ENCODE measurements around the gene SCARB1.
A peak's percentile ranks its signal among the peaks of the same experiment; 100 is the strongest.

The SCARB1 gene

GRCh38 chr12:124752437-124753227, 111.0 kb downstream of the SCARB1 start:
- Histone ChIP-seq H3K27ac (ENCODE audit: insufficient read depth, low read depth, low read length, poor library complexity, severe bottlenecking) (no peak overlapping the region), H3K4me3 (ENCODE audit: insufficient read depth, low read depth, low read length) (no peak overlapping the region), H3K9me3 (ENCODE audit: control insufficient read depth, low read length) (no peaks in the 10 kb centered on the region), H3K27me3 (ENCODE audit: control insufficient read depth, insufficient read depth, low read length, poor library complexity, severe bottlenecking) (peaks cover 5% of the 10 kb centered on the region), H3K4me1 (ENCODE audit: control insufficient read depth, insufficient read depth, low read length) (peaks cover 14% of the 10 kb centered on the region), H3K36me3 (ENCODE audit: control insufficient read depth, insufficient read depth, low read length) (no peaks in the 10 kb centered on the region)
- WGBS, 2 experiments, result 90 to 93% methylated on average over 9 to 10 of the region's 10 CpGs

GRCh38 chr12:124751654-124752355, 111.9 kb downstream of the SCARB1 start:
- Histone ChIP-seq H3K4me1 (ENCODE audit: control insufficient read depth, insufficient read depth, low read length) (peaks cover 14% of the 10 kb centered on the region), H3K9me3 (ENCODE audit: control insufficient read depth, low read length) (no peaks in the 10 kb centered on the region), H3K27me3 (ENCODE audit: control insufficient read depth, insufficient read depth, low read length, poor library complexity, severe bottlenecking) (peaks cover 5% of the 10 kb centered on the region), H3K36me3 (ENCODE audit: control insufficient read depth, insufficient read depth, low read length) (no peaks in the 10 kb centered on the region), H3K4me3 (ENCODE audit: insufficient read depth, low read depth, low read length) (no peak overlapping the region), H3K27ac (ENCODE audit: insufficient read depth, low read depth, low read length, poor library complexity, severe bottlenecking) (no peak overlapping the region)
- WGBS, 2 experiments, result 92 to 93% methylated on average over 14 of the region's 14 CpGs

DNA sequence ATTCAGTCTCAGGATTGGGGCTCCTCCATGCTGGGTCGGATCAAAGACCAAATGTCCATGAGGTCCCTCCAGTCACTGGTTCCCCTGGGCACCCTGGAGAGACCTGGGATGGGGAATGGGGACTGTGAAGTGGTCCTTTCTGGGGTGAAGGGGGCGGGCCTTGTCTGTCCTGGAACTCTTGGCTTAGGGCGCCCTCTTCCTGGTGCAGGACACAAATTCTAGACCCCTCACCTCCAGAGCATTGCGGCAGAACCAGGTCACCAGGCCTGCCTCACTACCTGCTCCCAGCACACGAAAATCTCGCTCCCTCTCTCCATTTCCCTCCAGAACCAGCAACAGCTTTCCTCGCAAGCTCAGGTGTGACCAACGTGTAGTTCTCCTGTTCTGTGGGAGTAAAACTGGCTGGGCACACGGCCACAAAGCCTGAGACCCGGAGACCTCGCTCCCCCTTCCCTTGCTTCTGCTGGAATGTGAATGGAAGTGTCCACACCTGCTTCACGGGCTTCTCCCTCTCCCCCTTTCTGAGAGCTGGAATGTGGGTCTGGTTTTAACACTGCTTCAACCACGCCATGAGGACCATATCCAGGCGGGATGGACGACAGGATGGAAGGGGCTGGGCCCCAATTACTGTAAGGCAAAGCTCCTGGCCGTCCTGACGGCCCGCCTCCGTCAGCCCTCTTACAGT, 112.7 kb downstream of the SCARB1 start:
- no peaks in the 10 kb centered on the region for H3K36me3 ChIP-seq (ENCODE audit: control insufficient read depth, insufficient read depth, low read length)
- H3K4me1 ChIP-seq (ENCODE audit: control insufficient read depth, insufficient read depth, low read length), result peaks cover 19% of the 10 kb centered on the region
- no peaks in the 10 kb centered on the region for H3K9me3 ChIP-seq (ENCODE audit: control insufficient read depth, low read length)
- WGBS, 2 experiments, result 62 to 68% methylated on average over 19 of the region's 19 CpGs
- H3K27me3 ChIP-seq (ENCODE audit: control insufficient read depth, insufficient read depth, low read length, poor library complexity, severe bottlenecking), result peaks cover 5% of the 10 kb centered on the region
- no peak overlapping the region for H3K4me3 ChIP-seq (ENCODE audit: insufficient read depth, low read depth, low read length)
- no peak overlapping the region for H3K27ac ChIP-seq (ENCODE audit: insufficient read depth, low read depth, low read length, poor library complexity, severe bottlenecking)

DNA sequence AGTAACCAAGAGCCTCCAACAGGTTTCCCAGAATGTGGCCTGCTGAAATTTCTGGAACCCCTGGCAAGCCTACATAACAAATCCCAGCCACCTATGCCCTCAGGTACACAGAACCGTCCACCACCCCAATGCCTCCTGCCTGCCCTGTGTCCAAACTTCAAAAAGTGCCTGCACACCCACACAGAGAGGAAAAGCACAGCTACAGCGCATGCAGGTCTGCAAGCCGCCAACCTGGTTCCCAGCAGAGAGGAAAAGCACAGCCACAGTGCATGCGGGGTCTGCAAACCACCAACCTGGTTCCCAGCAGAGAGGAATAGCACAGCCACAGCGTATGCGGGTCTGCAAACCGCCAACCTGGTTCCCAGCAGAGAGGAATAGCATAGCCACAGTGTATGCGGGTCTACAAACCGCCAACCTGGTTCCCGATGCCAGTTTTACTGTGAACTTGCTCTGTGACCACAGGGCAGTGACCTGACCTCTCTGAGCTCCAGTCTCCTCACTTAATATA, 113.5 kb downstream of the SCARB1 start:
- Histone ChIP-seq H3K36me3 (ENCODE audit: control insufficient read depth, insufficient read depth, low read length) (no peaks in the 10 kb centered on the region), H3K4me3 (ENCODE audit: insufficient read depth, low read depth, low read length) (no peak overlapping the region), H3K27me3 (ENCODE audit: control insufficient read depth, insufficient read depth, low read length, poor library complexity, severe bottlenecking) (peaks cover 5% of the 10 kb centered on the region), H3K4me1 (ENCODE audit: control insufficient read depth, insufficient read depth, low read length) (peaks cover 17% of the 10 kb centered on the region), H3K27ac (ENCODE audit: insufficient read depth, low read depth, low read length, poor library complexity, severe bottlenecking) (no peak overlapping the region), H3K9me3 (ENCODE audit: control insufficient read depth, low read length) (no peaks in the 10 kb centered on the region)
- WGBS, 2 experiments, result 83% methylated on average over 10 of the region's 10 CpGs

DNA sequence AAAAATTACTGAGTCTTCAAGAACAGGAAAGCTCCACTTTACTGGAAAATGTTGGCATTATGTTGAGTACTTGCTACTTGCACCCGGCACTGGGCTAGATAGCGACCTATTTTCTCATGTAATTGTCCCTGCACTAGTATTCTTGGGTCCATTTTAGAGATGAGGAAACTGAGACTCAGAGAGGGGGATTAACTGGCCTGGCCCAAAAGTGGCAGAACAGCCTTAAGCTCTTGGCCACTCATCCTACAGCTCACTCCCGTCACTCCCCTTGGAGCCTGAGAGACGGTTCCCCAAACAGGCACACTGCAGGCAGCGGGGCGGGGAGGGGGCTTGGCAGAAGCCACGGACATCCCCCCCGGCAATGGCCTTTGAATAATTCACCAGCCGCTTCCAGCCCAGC, 113.9 kb downstream of the SCARB1 start:
- H3K27me3 ChIP-seq (ENCODE audit: control insufficient read depth, insufficient read depth, low read length, poor library complexity, severe bottlenecking), result peaks cover 5% of the 10 kb centered on the region

GRCh38 chr12:124747426-124748161, 116.1 kb downstream of the SCARB1 start:
- no peak overlapping the region for H3K27ac ChIP-seq (ENCODE audit: insufficient read depth, low read depth, low read length, poor library complexity, severe bottlenecking)

More for the DNA sequence above, 113.9 kb downstream of the SCARB1 start:
- no peaks in the 10 kb centered on the region for H3K36me3 ChIP-seq (ENCODE audit: control insufficient read depth, insufficient read depth, low read length)
- no peak overlapping the region for H3K27ac ChIP-seq (ENCODE audit: insufficient read depth, low read depth, low read length, poor library complexity, severe bottlenecking)
- no peaks in the 10 kb centered on the region for H3K9me3 ChIP-seq (ENCODE audit: control insufficient read depth, low read length)
- peaks cover 12% of the 10 kb centered on the region for H3K4me1 ChIP-seq (ENCODE audit: control insufficient read depth, insufficient read depth, low read length)
- WGBS, 2 experiments, result 82 to 83% methylated on average over 9 of the region's 9 CpGs
- no peak overlapping the region for H3K4me3 ChIP-seq (ENCODE audit: insufficient read depth, low read depth, low read length)

DNA sequence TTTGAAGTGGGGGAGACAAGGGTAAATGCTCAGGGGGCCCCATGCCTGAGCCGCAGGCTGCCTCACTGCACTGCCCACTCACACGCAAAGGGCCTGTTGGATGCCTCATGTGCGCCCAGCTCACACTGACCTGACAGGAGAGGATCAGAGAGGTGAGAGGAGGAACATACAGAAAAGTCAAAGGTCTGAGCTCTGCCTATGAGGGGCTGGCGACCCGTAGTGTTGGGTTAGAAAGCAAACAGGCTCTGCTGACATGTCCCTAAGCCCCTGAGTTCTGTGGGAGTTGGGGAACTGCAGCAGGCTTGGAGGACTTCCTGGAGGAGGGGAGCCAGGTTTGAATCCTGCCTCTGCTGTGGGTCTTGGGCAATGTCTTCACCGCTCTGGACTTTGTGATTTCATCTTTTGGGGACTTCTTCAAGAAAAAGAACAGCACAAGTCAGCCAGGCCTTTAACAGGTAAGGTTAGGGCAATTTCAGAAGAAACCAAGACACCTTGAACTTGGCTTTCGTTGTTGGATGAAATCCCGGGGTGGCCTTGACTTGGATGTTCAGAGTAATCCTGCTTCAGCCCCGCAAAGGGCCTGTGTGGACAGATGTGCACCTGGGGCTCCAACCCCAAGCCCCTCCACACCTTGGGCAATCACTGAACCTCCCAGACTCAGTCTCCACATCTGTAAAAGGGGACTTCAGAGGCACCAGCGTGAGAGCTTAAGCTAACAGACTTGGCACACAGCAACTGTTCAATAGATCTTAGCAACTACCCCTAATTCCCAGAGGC, 116.8 kb downstream of the SCARB1 start:
- H3K36me3 ChIP-seq (ENCODE audit: control insufficient read depth, insufficient read depth, low read length), result no peaks in the 10 kb centered on the region
- peaks cover 8% of the 10 kb centered on the region for H3K4me1 ChIP-seq (ENCODE audit: control insufficient read depth, insufficient read depth, low read length)
- 93 to 94% methylated on average over 10 of the region's 10 CpGs for WGBS, 2 experiments
- no peaks in the 10 kb centered on the region for H3K9me3 ChIP-seq (ENCODE audit: control insufficient read depth, low read length)
- H3K4me3 ChIP-seq (ENCODE audit: insufficient read depth, low read depth, low read length), result no peak overlapping the region
- H3K27me3 ChIP-seq (ENCODE audit: control insufficient read depth, insufficient read depth, low read length, poor library complexity, severe bottlenecking), result peaks cover 13% of the 10 kb centered on the region
- H3K27ac ChIP-seq (ENCODE audit: insufficient read depth, low read depth, low read length, poor library complexity, severe bottlenecking), result no peak overlapping the region

More at GRCh38 chr12:124747426-124748161, 116.1 kb downstream of the SCARB1 start:
- Histone ChIP-seq H3K4me1 (ENCODE audit: control insufficient read depth, insufficient read depth, low read length) (peaks cover 8% of the 10 kb centered on the region), H3K27me3 (ENCODE audit: control insufficient read depth, insufficient read depth, low read length, poor library complexity, severe bottlenecking) (peaks cover 9% of the 10 kb centered on the region), H3K9me3 (ENCODE audit: control insufficient read depth, low read length) (no peaks in the 10 kb centered on the region), H3K36me3 (ENCODE audit: control insufficient read depth, insufficient read depth, low read length) (no peaks in the 10 kb centered on the region), H3K4me3 (ENCODE audit: insufficient read depth, low read depth, low read length) (no peak overlapping the region)
- 88 to 90% methylated on average over 15 of the region's 15 CpGs for WGBS, 2 experiments

GRCh38 chr12:124745891-124746570, 117.6 kb downstream of the SCARB1 start:
- Histone ChIP-seq H3K9me3 (ENCODE audit: control insufficient read depth, low read length) (no peaks in the 10 kb centered on the region), H3K4me1 (ENCODE audit: control insufficient read depth, insufficient read depth, low read length) (peaks cover 8% of the 10 kb centered on the region), H3K4me3 (ENCODE audit: insufficient read depth, low read depth, low read length) (no peak overlapping the region), H3K27me3 (ENCODE audit: control insufficient read depth, insufficient read depth, low read length, poor library complexity, severe bottlenecking) (peaks cover 15% of the 10 kb centered on the region), H3K27ac (ENCODE audit: insufficient read depth, low read depth, low read length, poor library complexity, severe bottlenecking) (peak overlapping the region; percentile 22), H3K36me3 (ENCODE audit: control insufficient read depth, insufficient read depth, low read length) (no peaks in the 10 kb centered on the region)
- 9 to 11% methylated on average over 25 of the region's 25 CpGs for WGBS, 2 experiments

DNA sequence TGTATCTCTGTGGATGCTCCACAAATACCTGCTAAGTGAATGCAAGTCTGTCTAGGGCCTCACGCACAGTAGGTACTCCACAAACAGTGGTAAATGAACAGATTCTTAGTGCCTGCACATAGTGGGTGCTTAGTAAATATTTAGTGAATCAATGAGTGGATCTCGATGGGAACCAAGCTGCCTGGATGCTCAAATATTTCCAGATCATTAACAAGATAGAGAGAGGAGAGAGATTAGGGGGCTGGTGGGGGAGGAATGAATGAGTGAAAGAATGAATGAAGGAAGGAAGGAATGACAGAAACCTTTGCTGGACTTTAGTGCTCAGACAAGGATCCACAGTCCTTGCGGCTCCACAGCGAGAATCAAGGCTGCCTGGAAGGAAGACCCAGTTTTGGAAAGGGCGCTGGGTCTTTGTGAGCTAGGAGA, 118.2 kb downstream of the SCARB1 start:
- Histone ChIP-seq H3K4me3 (ENCODE audit: insufficient read depth, low read depth, low read length) (no peak overlapping the region), H3K36me3 (ENCODE audit: control insufficient read depth, insufficient read depth, low read length) (no peaks in the 10 kb centered on the region), H3K27me3 (ENCODE audit: control insufficient read depth, insufficient read depth, low read length, poor library complexity, severe bottlenecking) (peaks cover 20% of the 10 kb centered on the region), H3K4me1 (ENCODE audit: control insufficient read depth, insufficient read depth, low read length) (peaks cover 8% of the 10 kb centered on the region), H3K9me3 (ENCODE audit: control insufficient read depth, low read length) (no peaks in the 10 kb centered on the region), H3K27ac (ENCODE audit: insufficient read depth, low read depth, low read length, poor library complexity, severe bottlenecking) (peak overlapping the region; percentile 22)
- 51 to 56% methylated on average over 5 of the region's 5 CpGs for WGBS, 2 experiments
